OCI-M2 (cell line): ENCODE data around the gene UGT1A9.

ENCODE experiments used
- DNase-seq: peaks from one replicate; lab custom pipeline; 2025; ENCODE audit not compliant: unreplicated experiment; lab: John Stamatoyannopoulos, UW

UGT1A9 gene

GRCh38 chr2:233795735-233796171 is 124.1 kb downstream of the UGT1A9 start:
- no peak for DNase-seq

DNA sequence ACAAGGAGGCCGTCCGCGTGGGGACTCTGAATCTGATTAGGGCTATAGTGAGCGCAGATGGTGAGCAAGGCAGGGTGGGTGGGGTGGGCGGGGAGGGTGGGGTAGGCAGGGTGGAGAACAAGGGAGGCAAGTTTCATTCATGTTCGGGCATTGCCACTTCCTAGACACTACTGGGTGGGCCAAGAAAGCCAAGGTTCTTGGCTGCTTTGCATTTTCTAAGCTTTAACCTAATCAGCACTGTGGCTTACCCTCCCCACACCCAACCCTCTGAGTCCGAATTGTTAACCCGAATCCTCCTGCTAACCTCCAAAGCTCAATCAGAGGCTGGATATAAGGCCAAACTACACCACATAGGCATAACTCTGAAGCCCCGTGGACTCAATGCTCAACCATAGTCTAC is 124.6 kb downstream of the UGT1A9 start:
- DNase-seq, result no peak

DNA sequence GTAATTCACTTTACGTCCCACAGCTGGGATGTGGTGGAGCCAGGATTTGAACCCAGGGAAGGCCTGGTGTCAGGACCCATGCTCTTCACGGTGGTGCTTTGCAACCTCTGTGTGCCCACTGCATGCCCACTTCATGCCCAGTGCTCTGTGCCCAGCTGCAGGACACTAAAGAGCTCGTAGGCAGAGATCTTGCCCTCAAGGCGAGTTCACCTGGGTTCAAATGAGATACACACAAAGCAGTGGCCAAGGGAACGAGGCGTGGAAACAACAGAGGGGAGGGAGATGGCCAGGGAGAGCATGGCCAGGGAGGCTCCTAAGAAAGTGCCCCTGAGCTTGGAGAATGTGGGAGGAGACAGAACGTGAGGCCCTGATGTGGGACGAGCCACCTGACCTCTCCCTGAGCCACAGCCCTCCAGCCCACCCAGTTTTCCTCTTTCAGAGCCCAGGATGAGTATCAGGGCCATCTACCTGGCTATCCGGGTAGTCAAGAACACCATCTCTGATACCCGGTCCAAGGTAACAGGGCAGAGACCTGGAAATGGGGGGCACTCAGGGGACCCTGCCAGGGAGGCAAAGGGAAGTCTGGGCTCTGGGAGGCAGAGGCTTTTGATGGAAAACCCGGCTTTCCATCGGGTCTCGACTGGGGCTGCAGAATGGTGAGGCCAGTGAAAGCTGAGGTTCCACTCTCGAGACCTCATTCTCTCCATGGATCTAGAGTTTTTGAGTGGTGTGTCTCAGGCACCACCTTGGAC is 126.8 kb downstream of the UGT1A9 start:
- no peak for DNase-seq

DNA sequence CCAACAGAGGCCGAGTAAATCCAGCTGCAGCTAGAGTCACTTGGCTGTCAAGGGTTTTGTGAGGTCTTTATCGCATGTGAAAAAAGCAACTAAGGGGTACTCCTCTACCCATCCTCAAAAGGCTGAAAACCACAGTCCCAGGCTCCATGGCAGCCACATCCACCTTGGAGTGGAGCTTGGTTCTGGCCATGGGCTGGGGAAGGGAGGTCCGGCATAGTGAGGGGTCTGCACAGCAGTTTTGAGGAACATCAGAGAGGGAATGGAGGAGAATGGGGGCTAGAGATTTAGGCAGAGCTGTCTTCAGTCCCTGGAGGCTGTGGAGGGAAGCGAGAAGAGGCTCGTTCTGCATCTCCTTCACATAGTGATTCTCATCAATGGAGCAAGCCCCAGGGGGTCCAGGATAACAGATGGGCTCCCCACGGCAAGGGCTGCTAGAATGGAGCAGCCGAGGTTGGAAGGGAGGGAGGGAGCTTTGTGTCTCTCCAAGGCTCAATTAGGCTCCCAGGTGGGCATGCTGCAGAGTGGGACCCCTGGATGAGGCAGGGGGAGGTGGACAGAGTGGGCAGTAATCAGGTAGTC is 127.5 kb downstream of the UGT1A9 start:
- DNase-seq, result no peak

- DNase-seq, result no peak
Measured at GRCh38 chr2:233799716-233800115, 128.0 kb downstream of the UGT1A9 start.

GRCh38 chr2:233800208-233800607 is 128.5 kb downstream of the UGT1A9 start:
- DNase-seq, result no peak

GRCh38 chr2:233801357-233802131 is 129.8 kb downstream of the UGT1A9 start:
- no peak for DNase-seq

- DNase-seq, result no peak
Measured at GRCh38 chr2:233802132-233802815, 130.6 kb downstream of the UGT1A9 start.

- DNase-seq, result no peak
Measured at GRCh38 chr2:233803292-233803911, 131.7 kb downstream of the UGT1A9 start.

- DNase-seq, result no peak
Measured at GRCh38 chr2:233803994-233804393, 132.3 kb downstream of the UGT1A9 start.

DNA sequence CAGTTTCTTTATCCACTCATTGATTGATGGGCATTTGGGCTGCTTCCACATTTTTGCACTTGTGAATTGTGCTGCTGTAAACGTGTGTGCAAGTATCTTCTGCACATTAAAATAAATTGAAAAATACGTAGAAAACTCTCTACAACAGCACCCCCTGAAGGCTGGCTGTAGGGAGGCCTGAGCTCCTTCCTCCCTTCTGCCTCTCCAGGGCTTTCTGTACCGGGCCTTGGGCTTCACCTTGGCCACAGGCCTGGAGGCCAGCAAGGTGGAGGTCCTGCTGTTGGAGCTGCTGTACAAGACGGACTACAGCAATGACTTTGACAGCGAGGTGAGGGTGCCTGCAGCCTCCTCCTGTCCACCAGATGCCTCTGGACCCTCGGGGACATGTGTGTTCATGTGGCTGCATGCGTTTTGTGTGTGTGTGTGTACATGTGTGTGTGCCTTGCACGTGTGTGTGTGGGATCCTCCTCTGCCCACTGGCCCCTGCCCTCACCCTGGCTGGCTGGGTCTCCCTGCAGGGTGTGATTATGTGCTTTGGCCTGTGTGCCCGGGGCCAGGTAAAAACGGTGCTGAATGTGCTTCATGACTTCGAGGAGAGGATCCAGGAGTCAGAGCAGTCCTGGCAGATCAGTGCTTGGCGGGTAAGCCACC is 135.6 kb downstream of the UGT1A9 start:
- no peak for DNase-seq

- DNase-seq, result no peak
Measured at GRCh38 chr2:233807966-233808935, 136.6 kb downstream of the UGT1A9 start.

DNA sequence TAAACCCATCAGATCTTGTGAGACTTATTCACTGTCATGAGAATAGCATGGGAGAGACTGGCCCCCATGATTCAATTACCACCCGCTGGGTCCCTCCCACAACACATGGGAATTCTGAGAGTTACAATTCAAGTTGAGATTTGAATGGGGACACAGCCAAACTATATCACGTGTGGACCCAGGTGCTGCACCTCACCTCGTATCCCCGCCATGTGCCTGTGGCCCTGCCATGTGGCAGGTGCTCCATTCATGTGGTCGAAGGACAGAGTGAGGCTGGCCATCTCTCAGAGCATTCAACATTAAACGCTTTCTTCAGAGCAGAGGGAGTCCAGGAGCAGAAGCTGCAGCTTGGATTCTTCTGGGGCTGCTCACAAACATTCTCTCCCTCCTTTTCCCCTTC is 138.7 kb downstream of the UGT1A9 start:
- DNase-seq, result no peak

DNA sequence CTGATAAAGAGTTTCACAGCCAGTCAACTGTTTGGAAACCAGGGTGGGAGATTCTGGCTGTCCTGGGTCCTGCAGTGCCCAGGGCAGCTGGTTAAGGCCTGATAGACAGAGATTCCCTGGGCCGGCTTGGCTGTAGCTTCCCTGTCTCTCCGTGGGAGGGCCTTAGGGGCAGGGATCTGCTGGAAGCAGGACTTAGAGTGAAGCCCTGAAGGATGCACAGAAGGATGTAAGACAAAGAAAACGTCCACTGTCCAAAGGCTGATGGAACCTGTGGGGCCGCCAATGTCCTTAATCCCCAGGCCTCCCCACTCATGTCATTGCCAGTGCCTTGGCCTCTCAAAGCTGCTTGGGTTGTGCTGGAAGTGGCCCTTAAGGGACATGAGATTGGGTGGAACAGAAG is 139.4 kb downstream of the UGT1A9 start:
- DNase-seq, result no peak

DNA sequence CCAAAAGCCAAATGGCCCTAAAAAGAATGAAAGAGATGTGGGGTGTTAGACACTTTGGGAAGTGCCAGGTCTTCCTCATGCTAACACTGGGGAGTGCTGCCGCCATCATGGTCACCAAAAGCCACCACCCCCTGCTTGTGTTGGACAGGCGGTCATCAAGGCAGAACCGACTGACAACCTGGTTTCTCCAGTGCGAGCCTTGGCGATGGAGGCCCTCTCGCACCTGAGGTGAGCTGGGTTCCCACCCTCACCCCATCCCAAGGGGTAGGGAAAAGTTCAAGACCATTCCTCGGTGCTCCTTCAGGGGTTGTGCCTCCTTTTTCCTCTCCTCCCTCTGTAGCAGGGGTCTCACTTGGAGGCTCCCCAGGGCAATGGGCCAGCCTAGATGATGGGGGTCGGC is 140.0 kb downstream of the UGT1A9 start:
- no peak for DNase-seq

DNA sequence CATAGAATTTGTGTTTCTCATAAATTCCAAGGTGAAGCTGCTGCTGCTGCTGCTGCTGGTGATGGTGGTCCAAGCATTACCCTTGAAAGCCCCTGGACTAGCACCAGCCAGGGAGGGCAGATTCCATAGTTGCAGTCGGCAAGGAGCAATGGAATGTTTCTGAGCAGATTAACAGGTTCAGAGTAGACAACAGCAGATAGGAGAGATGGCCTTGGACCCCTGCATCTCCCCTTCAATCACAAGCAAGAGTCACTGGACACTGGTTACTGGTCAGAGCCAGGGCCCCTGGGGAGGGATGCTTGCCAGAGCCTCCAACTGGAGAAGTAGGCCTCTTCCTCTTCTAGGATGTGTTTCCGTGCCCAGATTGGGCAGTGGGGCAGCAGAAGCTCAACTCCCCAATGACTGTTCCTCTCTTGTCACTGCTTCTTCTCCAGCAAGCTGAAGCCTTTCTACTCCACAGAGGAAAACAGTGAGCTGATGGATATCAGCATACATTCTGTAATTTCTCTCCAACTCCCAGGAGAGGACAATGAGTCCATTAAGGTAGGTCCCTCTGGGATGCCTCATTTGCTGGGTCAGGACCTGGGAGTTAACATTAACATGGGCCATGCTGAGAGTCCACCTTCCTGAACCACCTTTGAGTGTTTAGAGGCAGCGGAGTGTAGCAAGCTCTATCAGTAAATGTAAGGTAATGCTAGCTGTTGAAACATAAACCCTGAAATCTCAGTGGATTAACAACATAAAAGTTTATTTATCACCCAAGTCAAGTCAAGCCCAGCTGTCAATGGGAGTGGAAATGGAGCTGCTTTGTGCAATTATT is 141.7 kb downstream of the UGT1A9 start:
- no peak for DNase-seq

- no peak for DNase-seq
Measured at GRCh38 chr2:233814056-233814835, 142.5 kb downstream of the UGT1A9 start.

DNA sequence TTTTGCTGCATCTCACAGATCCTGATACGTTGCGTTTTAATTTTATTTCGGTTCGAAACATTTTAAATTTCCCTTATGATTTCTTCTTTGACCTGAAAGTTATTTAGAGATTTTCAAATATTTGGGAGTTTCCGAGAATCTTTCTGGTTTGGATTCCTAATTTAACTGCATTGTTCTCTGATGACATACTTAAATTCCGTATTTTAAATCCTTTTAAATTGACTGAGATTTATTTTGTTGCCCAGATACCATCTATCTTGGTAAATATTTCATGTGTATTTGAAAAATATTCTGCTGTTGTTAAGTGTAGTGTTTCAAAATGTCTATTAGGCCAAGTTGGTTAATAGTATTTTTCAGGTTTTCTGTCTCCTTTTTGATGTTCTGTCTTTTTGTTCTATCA is 144.2 kb downstream of the UGT1A9 start:
- no peak for DNase-seq
